Stimulated activated CD4-positive, alpha-beta T cell treated with anti-CD3 and anti-CD28 coated beads, Interleukin-4, amount 100 ng/mL, for 48 hours (primary cell): ENCODE data around the gene PITPNC1.
"Not testable (repeated sequence)": the region's sequence is repeated elsewhere in the genome, so short reads cannot be mapped to it uniquely, and the experiment has no call there.

Experiments used
- DNase-seq, 2 donors: peaks; one replicate each; pipeline ENCODE4 v3.0.0-alpha.2; 2020; ENCODE audit warnings: low read depth in 2 of 2

Gene PITPNC1

GRCh38 chr17:67401106-67401505, 24.0 kb downstream of the PITPNC1 start:
- no peak for DNase-seq

GRCh38 chr17:67401598-67402504, 24.8 kb downstream of the PITPNC1 start:
- DNase-seq, result no peak

- DNase-seq, result no peak
These were observed 26.0 kb downstream of the PITPNC1 start for GRCh38 chr17:67403065-67403464.

- DNase-seq, result no peak
These were observed 26.4 kb downstream of the PITPNC1 start for GRCh38 chr17:67403483-67403882.

GRCh38 chr17:67408455-67408830, 31.4 kb downstream of the PITPNC1 start:
- DNase-seq, result not testable (repeated sequence)

GRCh38 chr17:67411397-67411796, 34.3 kb downstream of the PITPNC1 start:
- no peak for DNase-seq

GRCh38 chr17:67412032-67412431, 35.0 kb downstream of the PITPNC1 start:
- no peak for DNase-seq

GRCh38 chr17:67412941-67413340, 35.9 kb downstream of the PITPNC1 start:
- no peak for DNase-seq

- DNase-seq, result no peak
These were observed 36.3 kb downstream of the PITPNC1 start for GRCh38 chr17:67413388-67413787.

GRCh38 chr17:67414130-67414529, 37.0 kb downstream of the PITPNC1 start:
- no peak for DNase-seq

GRCh38 chr17:67414559-67414958, 37.5 kb downstream of the PITPNC1 start:
- no peak for DNase-seq

GRCh38 chr17:67415291-67415690, 38.2 kb downstream of the PITPNC1 start:
- no peak for DNase-seq

- DNase-seq, result no peak
These were observed 40.4 kb downstream of the PITPNC1 start for GRCh38 chr17:67417507-67417906.

GRCh38 chr17:67420994-67421393, 43.9 kb downstream of the PITPNC1 start:
- DNase-seq, result no peak

GRCh38 chr17:67421869-67422273, 44.8 kb downstream of the PITPNC1 start:
- DNase-seq, result peak in 1 of 2 donors; percentile 28

- DNase-seq, result not testable (repeated sequence)
These were observed 45.2 kb downstream of the PITPNC1 start for GRCh38 chr17:67422296-67422695.

GRCh38 chr17:67422897-67423296, 45.8 kb downstream of the PITPNC1 start:
- no peak for DNase-seq

GRCh38 chr17:67425571-67426160, 48.6 kb downstream of the PITPNC1 start:
- DNase-seq, result no peak

GRCh38 chr17:67427424-67427823, 50.3 kb downstream of the PITPNC1 start:
- DNase-seq, result no peak

GRCh38 chr17:67430515-67430914, 53.4 kb downstream of the PITPNC1 start:
- not testable (repeated sequence) for DNase-seq

- DNase-seq, result no peak
These were observed 54.4 kb downstream of the PITPNC1 start for GRCh38 chr17:67431249-67432015.

- DNase-seq, result no peak
These were observed 56.3 kb downstream of the PITPNC1 start for GRCh38 chr17:67433248-67433924.
